GM06990 (cell line): Measurements from ENCODE around the gene PXMP2.
A peak's percentile ranks its signal among the peaks of the same experiment; 100 is the strongest.

Experiments
- DNase-seq: peaks from one replicate; pipeline ENCODE4 v3.0.0-alpha.2; 2011; ENCODE audit not compliant: insufficient read length; ENCODE audit errors: extremely low read depth
- H3K27me3 ChIP-seq: replicated peaks from 2 replicates; pipeline ENCODE4 v1.6.0; 2011; ENCODE audit warnings: low read length; ENCODE audit not compliant: control insufficient read depth, insufficient read depth
- H3K36me3 ChIP-seq: 2 replicates; pipeline ENCODE4 v1.5.1; 2011; ENCODE audit warnings: low read length; ENCODE audit not compliant: control insufficient read depth, insufficient read depth
- H3K4me3 ChIP-seq: replicated peaks from 2 replicates; pipeline ENCODE4 v1.5.1; 2011; ENCODE audit warnings: low read depth, mild to moderate bottlenecking, control low read depth, low read length
- TF ChIP-seq, protein P1 (sequence below): IDR thresholded peaks from 2 replicates; pipeline ENCODE4 v1.5.1; 2011; ENCODE audit warnings: low read length, control low read depth, mild to moderate bottlenecking, inconsistent platforms; ENCODE audit not compliant: insufficient read depth, poor library complexity, severe bottlenecking

The PXMP2 gene

DNA sequence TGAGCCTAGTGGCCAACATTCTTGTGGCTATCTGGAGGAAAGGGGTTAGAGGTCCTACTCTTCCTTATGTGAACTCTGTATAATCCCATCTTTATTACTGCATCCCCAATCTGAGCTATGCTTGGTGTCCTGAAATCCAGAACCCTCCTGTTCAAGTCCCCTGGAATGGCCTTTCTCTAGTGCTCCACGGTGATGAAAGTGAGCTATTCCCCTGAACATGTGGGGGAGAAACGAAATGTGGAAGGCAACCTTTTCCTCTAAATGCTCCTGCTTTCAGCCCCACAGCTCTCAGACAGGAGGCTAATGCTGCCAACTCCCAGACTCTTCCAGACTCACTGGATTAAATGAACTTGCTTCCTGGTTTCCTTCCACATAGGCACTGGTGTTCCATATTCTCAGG, 20.8 kb downstream of the PXMP2 start:
- Histone ChIP-seq H3K4me3 (no peak overlapping the region), H3K36me3 (no peaks in the 10 kb centered on the region; the same call in 1 of the 2 replicates), H3K27me3 (no peaks in the 10 kb centered on the region)
- TF ChIP-seq, protein P1, sequence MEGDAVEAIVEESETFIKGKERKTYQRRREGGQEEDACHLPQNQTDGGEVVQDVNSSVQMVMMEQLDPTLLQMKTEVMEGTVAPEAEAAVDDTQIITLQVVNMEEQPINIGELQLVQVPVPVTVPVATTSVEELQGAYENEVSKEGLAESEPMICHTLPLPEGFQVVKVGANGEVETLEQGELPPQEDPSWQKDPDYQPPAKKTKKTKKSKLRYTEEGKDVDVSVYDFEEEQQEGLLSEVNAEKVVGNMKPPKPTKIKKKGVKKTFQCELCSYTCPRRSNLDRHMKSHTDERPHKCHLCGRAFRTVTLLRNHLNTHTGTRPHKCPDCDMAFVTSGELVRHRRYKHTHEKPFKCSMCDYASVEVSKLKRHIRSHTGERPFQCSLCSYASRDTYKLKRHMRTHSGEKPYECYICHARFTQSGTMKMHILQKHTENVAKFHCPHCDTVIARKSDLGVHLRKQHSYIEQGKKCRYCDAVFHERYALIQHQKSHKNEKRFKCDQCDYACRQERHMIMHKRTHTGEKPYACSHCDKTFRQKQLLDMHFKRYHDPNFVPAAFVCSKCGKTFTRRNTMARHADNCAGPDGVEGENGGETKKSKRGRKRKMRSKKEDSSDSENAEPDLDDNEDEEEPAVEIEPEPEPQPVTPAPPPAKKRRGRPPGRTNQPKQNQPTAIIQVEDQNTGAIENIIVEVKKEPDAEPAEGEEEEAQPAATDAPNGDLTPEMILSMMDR, result no peak
- DNase-seq, result no peak

DNA sequence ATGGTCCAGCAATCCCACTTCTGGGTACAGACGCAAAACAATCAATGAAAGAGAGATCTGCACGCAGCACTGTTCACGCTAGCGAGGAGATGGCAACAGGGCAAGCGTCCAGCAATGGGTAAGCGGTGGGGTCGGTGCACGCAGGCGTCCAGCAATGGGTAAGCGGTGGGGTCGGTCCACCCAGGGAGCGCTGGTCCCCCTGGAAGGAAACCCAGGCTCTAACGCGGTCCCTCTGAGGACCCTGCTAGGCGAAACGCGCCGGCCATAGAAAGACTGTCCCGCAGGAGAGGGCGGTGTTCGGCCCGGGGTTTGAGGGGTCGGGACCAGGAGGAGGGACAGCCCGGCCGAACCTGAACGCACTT, 22.6 kb downstream of the PXMP2 start:
- TF ChIP-seq, protein P1, result no peak
- no peaks in the 10 kb centered on the region for H3K27me3 ChIP-seq
- H3K36me3 ChIP-seq, result peaks cover 7% of the 10 kb centered on the region
- DNase-seq, result no peak
- H3K4me3 ChIP-seq, result peak overlapping the region; percentile 97

DNA sequence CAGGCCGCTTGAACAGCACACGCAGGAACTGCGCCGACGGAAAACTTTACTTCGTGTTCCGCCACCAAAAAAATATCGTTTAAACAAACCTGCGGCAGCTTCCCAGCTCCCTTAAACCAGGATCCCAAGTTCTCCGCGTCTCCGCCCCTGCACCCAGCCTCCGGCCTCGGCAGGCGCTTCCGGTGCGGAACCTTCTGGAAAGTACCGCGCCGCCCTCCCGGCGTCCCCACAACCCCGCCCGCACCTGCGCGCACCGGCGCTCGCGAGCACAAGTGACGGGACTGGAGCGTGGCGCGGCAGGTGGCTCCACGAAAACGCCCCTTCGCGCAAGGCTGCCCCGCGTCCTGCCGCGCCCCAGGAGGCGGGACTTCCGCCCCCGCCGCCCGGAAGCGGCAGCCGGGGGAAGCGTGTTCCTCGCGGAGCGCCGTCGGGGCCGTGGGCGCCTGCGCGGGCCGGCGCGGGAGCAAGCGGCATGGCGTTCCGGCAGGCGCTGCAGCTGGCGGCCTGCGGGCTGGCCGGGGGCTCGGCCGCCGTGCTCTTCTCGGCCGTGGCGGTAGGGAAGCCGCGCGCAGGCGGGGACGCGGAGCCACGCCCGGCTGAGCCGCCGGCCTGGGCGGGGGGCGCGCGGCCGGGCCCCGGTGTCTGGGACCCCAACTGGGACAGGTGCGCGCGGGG, 23.2 kb downstream of the PXMP2 start, which contains the start of gene PGAM5:
TSS of gene PGAM5 (plus strand) at position 438 of the 675 bp plus-strand sequence. CDS start at position 473, 35 bp downstream.
- TF ChIP-seq, protein P1, result no peak
- peaks cover 7% of the 10 kb centered on the region for H3K36me3 ChIP-seq
- peak within 1 kb of the TSS; percentile 97 for H3K4me3 ChIP-seq
- DNase-seq, result peak; percentile 98
- H3K27me3 ChIP-seq, result no peaks in the 10 kb centered on the region

DNA sequence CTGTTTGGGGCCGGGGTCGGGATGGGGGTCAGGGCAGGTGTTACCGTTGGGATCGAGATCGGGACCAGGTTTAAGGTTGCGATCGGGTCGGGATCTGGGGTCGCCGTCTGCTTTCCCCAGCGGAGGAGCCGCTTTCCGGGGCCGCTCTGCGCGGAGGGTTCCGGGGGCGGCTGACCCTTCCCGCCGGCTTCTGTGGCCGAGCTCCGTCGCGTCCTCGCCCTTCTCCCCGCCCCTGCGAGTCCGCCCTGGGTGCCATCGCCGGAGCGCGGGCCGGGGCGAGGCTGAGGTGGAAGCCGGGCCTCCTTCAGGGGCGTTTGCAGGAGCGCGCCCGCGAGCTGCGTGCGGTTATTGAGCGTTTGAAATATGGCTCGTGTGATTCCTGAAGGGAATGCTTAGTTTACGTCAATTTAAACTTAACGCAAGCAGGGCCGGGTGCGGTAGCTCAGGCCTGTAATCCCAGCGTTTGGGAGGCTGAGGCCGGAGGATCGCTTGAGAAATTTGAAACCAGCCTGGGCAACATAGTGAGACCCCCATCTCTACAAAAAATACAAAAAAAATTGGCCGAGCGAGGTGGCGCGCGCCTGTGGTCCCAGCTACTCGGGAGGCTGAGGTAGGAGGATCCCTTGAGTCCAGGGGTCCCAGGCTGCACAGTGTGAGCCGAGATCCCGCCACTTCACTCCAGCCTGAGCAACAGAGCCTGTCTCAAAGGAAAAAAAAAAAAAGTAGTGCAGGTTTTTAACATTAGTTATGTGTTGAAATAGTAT, 23.9 kb downstream of the PXMP2 start:
- no peaks in the 10 kb centered on the region for H3K27me3 ChIP-seq
- H3K36me3 ChIP-seq, result peaks cover 10% of the 10 kb centered on the region
- TF ChIP-seq, protein P1, result no peak
- H3K4me3 ChIP-seq, result peak overlapping the region; percentile 97
- DNase-seq, result peak; percentile 61

DNA sequence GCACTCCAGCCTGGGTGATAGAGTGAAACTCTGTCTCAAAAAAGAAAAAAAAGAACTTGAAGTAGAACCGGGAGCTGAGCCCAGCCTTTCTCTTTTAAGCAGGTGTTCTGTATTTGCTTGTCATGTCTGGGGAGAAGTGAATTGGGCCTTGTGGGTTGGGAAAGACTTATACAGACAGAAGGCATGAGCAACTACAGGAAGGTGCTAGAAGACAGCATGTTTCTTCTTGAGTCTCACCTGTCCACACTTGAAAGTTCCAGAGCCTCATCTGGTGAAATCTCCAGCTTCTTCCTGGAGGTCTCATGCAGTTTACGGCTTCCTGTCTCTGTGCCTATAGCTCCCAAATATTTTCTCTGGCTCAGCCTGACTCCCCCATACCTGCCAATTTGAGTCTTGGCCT, 25.7 kb downstream of the PXMP2 start:
- Histone ChIP-seq H3K4me3 (no peak overlapping the region), H3K27me3 (no peaks in the 10 kb centered on the region), H3K36me3 (peaks cover 20% of the 10 kb centered on the region)
- DNase-seq, result no peak
- TF ChIP-seq, protein P1, result no peak
